Activated CD8-positive, alpha-beta memory T cell treated with anti-CD3 and anti-CD28 coated beads, Interleukin-2, amount 50 U/mL, for 48 hours (primary cell): ENCODE results near the gene SLC26A1.
A peak's percentile ranks its signal among the peaks of the same experiment; 100 is the strongest.

ENCODE experiments used
- DNase-seq: peaks from one replicate; pipeline ENCODE4 v3.0.0-alpha.2; 2020

The SLC26A1 gene

GRCh38 chr4:997375-998071 is 4.3 kb upstream of the SLC26A1 start:
- DNase-seq = no peak

GRCh38 chr4:996997-997374 is 3.8 kb upstream of the SLC26A1 start:
- no peak for DNase-seq

GRCh38 chr4:996030-996996 is 3.1 kb upstream of the SLC26A1 start:
- no peak for DNase-seq

- no peak for DNase-seq
Observed at GRCh38 chr4:995311-996026, 2.3 kb upstream of the SLC26A1 start.

- DNase-seq = no peak
Observed at GRCh38 chr4:992297-993110, 700 bp downstream of the SLC26A1 start.

GRCh38 chr4:991451-992296 is 1.5 kb downstream of the SLC26A1 start:
- no peak for DNase-seq

- DNase-seq = no peak
Observed at GRCh38 chr4:990746-991367, 2.3 kb downstream of the SLC26A1 start.

- DNase-seq = no peak
Observed at GRCh38 chr4:989722-990471, 3.3 kb downstream of the SLC26A1 start.

- no peak for DNase-seq
Observed at GRCh38 chr4:988726-989721, 4.2 kb downstream of the SLC26A1 start.

GRCh38 chr4:987624-988513 is 5.3 kb downstream of the SLC26A1 start:
- no peak for DNase-seq

- peak; percentile 92 for DNase-seq
Observed at GRCh38 chr4:986879-987623, 6.2 kb downstream of the SLC26A1 start, which contains the start of gene IDUA. TSS of gene IDUA (plus strand) at chr4:987044. CDS start at chr4:987085, 41 bp downstream.

GRCh38 chr4:986428-986878 is 6.8 kb downstream of the SLC26A1 start:
- no peak for DNase-seq

GRCh38 chr4:985123-985830 is 7.9 kb downstream of the SLC26A1 start:
- peak; percentile 88 for DNase-seq

GRCh38 chr4:984336-985054 is 8.7 kb downstream of the SLC26A1 start:
- no peak for DNase-seq

GRCh38 chr4:982814-983213 is 10.4 kb downstream of the SLC26A1 start:
- no peak for DNase-seq

- DNase-seq = no peak
Observed at GRCh38 chr4:982291-982690, 10.9 kb downstream of the SLC26A1 start.
